CD4-positive, alpha-beta T cell treated with Interleukin-10 for 1 hour (primary cell): ENCODE measurements around the gene PKD2L1.
A peak's percentile ranks its signal among the peaks of the same experiment; 100 is the strongest.
"Not testable (repeated sequence)": the region's sequence is repeated elsewhere in the genome, so short reads cannot be mapped to it uniquely, and the experiment has no call there.

Source experiments
- DNase-seq: peaks from one replicate; pipeline ENCODE4 v3.0.0-alpha.2; 2020

PKD2L1 gene

GRCh38 chr10:100333661-100334440 lies 3.8 kb upstream of the PKD2L1 start:
- no peak for DNase-seq

GRCh38 chr10:100333106-100333505 lies 3.1 kb upstream of the PKD2L1 start:
- DNase-seq = no peak

GRCh38 chr10:100328198-100328597 lies 1.8 kb downstream of the PKD2L1 start:
- no peak for DNase-seq

GRCh38 chr10:100327718-100328009 lies 2.4 kb downstream of the PKD2L1 start:
- DNase-seq = no peak

- DNase-seq = peak; percentile 14
These were observed 2.9 kb downstream of the PKD2L1 start for GRCh38 chr10:100327007-100327717.

- DNase-seq = no peak
These were observed 4.9 kb downstream of the PKD2L1 start for GRCh38 chr10:100325158-100325557.

- no peak for DNase-seq
These were observed 10.2 kb downstream of the PKD2L1 start for GRCh38 chr10:100319707-100320402.

- DNase-seq = no peak
These were observed 11.8 kb downstream of the PKD2L1 start for GRCh38 chr10:100318207-100318606.

GRCh38 chr10:100315615-100316014 lies 14.4 kb downstream of the PKD2L1 start:
- DNase-seq = no peak

GRCh38 chr10:100311298-100311697 lies 18.7 kb downstream of the PKD2L1 start:
- DNase-seq = no peak

- DNase-seq = no peak
These were observed 22.3 kb downstream of the PKD2L1 start for GRCh38 chr10:100307684-100308083.

GRCh38 chr10:100306861-100307260 lies 23.2 kb downstream of the PKD2L1 start:
- no peak for DNase-seq

- DNase-seq = no peak
These were observed 25.6 kb downstream of the PKD2L1 start for GRCh38 chr10:100304414-100304813.

GRCh38 chr10:100303724-100304319 lies 26.2 kb downstream of the PKD2L1 start:
- peak; percentile 10 for DNase-seq

- DNase-seq = not testable (repeated sequence)
These were observed 28.9 kb downstream of the PKD2L1 start for GRCh38 chr10:100301123-100301522.

- DNase-seq = no peak
These were observed 32.8 kb downstream of the PKD2L1 start for GRCh38 chr10:100297242-100297641.

- no peak for DNase-seq
These were observed 37.0 kb downstream of the PKD2L1 start for GRCh38 chr10:100293066-100293465.

GRCh38 chr10:100292300-100292699 lies 37.7 kb downstream of the PKD2L1 start:
- DNase-seq = not testable (repeated sequence)

GRCh38 chr10:100291356-100291755 lies 38.7 kb downstream of the PKD2L1 start:
- no peak for DNase-seq

GRCh38 chr10:100289641-100290040 lies 40.4 kb downstream of the PKD2L1 start:
- no peak for DNase-seq

- DNase-seq = no peak
These were observed 41.8 kb downstream of the PKD2L1 start for GRCh38 chr10:100288196-100288595.

GRCh38 chr10:100287756-100288155 lies 42.3 kb downstream of the PKD2L1 start:
- no peak for DNase-seq
